ENCODE measurements around the gene TRMT1.

- TF ChIP-seq CTCF (IDR thresholded peaks at IDR 0.05) (no peak), POLR2A (IDR thresholded peaks at IDR 0.05) (no peak)
These were observed 23.8 kb downstream of the TRMT1 start for GRCh38 chr19:13092606-13093235.

Data from uterus (tissue), 2 donors.